GM18498 (cell line): ENCODE data around the gene MBD1.
"Not testable (repeated sequence)": the region's sequence is repeated elsewhere in the genome, so short reads cannot be mapped to it uniquely, and the experiment has no call there.

Source experiments
- ATAC-seq: cut with Tn5 transposase; IDR thresholded peaks from one replicate; pipeline ENCODE4 v1.9.1; 2021; ENCODE audit warnings: mild to moderate bottlenecking, moderate library complexity; ENCODE audit not compliant: unreplicated experiment

MBD1 gene

DNA sequence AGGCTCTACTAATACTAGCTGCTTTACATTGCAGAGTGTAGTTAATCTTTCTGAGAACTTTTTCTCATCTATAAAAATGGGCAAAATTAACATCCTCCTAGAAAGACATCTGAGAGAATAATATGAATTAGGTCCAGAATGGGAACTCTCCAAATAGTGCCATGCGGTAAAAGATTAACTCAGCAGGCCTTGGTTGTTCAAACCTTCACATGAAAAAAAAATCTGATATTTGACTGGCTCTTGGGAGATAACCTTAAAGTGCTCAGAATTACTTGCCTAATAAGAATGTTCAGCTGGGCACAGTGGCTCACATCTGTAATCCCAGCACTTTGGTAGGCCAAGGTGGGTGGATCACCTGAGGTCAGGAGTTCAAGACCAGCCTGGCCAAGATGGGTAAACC lies 11.7 kb upstream of the MBD1 start:
- ATAC-seq, result no peak

DNA sequence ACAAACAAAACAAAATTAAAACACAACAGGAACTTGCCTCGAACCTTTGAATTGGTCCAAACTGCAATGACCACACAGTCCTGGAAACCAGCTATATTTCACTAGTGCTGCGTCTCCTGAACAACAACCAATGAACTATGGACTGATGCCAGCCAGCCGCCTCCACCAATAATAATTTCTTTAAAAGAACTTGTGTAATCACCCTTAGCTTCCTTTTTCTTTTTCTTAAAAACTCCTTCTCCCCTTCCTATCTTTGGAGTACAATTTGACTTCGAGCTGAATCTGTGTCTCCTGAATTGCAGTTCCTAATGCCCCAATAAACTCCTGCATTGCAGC lies 7.8 kb upstream of the MBD1 start:
- no peak for ATAC-seq

DNA sequence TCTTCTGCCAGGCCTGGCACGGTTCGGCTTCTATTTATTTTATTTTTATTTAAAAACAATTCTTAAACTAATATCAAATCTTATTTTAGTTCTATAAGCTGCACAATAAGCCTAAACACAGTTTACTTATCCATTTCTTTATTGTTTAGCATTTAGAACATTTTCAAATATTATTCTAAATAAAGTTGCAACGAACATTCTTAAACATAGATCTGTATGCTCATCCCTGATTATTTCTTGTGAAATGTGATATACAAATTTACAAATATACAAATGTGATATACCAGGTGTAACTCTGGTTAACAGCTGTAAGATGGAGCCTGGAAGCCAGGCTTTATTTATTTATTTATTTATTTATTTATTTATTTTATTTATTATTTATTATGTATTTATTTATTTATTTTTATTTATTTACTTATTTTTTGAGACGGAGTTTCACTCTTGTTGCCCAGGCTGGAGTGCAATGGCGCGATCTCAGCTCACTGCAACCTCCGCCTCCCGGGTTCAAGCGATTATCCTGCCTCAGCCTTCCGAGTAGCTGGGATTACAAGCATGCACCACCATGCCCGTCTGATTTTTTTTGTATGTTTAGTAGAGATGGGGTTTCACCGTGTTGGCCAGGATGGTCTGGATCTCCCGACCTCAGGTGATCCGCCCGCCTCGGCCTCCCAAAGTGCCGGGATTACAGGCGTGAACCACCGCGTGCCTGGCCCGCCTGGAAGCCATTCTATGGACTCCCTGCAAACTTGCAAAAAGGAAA lies 7.2 kb upstream of the MBD1 start:
- not testable (repeated sequence) for ATAC-seq

DNA sequence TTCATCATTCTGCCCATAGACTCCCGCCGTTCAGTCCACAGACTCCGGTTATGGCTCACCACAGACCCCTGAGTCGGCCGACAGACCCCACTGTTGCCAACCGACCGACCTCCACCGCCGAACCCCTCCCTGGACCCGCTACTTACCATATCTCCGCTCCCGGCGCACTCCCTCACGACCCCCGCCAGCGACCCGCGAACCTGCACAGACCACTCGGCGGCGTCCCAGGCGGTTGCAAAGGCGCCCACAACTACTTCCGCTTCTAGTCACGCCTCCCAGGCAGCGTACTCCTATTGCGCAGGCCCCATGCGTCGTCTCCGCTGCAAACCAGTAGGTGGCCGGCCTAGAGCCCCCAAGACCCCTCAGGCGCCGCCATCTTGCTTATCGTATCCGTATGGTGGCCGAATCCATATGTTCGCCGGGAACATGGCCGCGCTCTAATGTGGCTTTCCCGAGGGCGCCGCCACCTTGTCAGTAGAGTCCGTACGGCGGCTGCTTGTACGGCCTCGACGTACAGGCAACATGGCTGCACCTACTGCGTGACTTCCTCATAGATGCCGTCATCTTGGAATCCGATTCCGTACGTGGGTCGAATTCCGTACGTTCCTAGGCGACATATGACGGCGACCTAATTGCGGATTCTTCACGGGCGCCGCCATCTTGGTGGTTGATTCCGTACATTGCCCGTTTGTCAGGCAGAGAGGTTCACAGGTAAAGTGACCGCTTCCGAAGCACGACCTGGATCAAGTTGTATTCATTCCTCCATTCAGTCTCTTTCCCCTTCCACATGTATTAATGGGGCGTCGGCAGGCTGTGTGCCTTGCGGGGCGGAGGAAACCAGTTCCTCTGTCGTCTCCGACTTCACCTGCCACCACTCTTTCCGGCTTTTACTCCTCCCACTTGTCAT lies 6.4 kb upstream of the MBD1 start, which contains the start of gene CXXC1:
Gene CXXC1, minus strand, starts transcription at position 252 of the 907 bp plus-strand sequence. Its CDS starts 103 bp downstream, at position 149.
- peak; percentile 90 for ATAC-seq

DNA sequence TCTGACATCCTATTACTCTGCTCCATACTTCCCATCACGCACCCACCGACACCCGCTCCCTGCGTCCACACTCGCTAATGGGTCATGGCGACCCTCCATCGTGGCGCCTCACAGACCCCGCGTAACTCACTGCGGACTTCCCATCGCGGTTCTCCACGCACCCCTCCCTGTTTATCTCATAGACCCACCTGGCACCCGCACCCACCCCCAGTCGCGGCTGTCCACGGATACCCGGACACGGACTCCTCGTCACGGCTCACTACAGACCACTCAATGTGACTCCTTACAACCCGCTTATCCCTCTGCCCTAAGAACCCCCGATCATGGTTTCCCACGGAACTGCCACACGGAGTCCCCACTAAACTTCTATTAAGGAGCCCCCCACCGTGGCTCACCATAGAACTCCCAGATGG lies 5.7 kb upstream of the MBD1 start:
- ATAC-seq, result no peak

DNA sequence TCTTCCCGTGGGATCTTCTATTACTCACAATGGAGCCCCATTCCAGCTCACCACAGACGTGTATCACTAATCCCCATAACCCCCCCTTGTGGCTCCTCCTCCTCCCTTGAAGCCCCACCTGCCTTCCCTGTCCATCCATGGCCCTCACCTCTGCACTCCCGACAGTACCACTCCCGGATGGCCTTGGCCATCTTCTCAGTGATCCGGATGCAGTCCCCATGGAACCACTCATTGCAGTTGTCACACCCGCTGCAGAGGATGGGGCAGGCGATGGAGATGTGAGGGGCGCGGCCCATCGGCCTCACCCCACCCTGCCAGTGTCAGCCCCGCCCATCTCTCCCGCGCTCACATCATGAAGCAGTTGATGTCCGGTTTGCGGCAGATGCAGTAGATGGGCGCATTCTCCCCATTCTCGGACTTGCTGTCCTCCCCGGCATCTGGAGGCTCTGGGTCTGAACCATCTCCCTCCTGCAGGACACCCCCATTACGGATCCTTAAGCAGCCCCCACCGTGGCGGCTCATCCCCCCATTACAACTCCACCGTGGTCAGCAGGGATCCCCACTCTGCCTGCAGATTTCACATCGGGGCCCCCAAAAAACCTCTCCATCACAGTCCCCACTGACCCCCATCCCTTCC lies 5.2 kb upstream of the MBD1 start:
- no peak for ATAC-seq

DNA sequence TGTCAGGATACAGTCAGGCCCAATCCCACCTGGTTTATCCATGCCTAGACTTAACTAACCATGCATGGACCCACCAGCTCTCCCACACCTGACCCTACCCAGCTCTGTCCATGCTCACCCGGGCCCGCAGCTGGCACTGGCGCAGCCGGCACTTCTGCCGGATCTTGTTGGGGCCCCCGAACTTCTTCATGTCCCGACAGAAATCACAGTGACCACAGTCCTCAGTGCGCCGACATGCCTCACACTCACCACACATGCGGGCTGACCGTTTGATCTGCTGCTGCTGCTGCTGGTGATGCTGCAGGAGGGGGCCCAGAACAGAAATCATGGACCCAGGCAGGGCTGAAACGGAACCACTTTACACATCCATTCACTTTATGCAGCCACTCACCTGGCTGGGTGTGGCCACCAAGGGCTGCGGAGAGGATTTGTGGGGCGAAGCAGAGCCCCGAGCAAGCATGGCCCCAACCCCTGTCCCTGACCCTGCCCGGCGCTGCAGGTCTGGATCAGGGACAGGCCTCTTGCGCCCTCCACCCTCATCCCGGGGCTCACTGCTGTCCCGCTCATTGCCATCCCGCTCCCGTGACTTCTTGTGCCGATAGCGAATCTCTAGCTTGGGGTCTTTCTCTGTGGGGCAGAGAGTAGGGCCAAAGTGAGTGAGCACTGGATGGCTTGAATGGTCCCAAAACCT lies 4.5 kb upstream of the MBD1 start:
- no peak for ATAC-seq

DNA sequence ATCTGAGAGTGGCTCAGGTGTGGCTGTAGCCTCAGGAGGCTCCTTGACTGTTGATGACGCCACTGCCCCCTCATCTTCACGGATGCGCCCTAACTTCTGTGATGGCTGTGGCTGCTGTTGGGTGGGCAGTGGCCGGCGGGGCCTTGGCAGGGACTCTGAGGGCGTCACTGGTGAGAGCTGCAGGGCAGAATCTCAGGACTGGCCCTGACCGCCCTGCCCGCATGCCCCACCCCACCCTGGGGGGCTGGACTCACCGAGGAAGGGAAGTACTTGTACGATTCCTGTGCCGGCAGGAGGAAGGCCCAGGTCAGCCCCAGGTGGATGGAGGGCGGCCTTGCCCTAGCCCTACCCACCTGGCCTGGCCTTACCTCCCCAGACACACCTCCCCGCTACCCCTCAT lies 3.7 kb upstream of the MBD1 start:
- ATAC-seq, result no peak

DNA sequence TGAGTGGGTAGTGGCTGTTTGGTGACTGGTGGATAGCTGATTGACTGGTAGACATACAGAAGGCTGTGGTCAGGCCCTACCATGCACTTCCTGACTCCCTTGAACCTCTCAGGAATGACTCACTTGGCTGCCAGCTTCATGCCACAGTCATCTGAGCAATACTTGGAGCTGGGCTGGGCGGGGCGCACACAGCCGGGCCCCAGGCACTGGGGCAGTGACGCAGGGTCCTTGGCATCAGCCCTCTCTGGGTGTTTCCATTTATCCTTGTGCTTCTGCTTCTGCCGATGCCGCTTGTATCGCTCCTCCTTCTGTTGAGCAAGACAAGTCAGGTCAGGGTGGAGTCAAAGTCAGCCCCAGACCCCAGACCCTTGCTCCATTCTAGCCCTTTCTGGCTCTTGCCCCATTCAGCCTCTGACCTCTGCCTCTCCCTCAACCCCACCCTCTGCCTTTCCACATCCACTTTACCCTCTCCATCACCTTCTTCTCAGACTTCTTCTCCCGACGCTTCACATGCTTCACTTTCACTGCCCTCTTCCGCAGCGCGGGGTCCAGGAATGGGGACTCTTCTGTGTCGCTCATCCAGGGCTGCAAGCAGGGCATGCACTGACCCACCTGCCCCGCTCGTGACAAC lies 3.0 kb upstream of the MBD1 start:
- no peak for ATAC-seq

DNA sequence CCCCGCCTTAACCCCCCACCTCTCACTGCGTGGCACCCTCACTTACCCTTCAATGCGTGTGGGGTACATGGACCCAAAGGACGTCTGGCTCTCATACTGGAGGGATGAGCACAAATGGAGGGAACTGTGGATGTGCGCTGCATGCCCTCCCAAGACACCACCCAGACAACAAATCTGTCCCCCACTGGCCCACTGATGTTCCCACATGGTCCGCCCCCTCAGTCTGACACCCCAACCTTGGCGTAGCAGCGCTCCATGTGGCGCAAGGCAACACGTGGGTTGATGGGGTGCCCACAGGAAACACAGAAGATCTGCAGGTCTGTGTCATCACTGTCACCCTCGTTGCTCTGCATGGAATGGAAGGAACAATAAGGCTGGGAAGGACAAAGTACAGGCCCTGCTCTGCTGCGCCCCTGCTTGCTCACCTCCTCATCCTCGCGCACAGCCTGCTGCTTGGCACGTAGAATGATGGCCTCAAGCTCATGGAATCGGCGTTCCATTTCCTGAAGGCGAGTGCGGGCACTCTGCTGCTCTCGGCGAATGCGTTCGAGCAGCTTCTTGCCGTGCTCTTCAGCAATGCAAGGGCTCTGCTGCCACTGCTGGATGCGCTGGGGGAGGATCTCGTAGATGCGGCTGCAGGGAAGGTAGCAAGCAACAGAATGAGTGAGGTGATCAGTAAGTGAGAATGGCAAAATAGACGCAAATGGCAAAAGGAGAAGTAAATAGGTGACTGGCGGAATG lies 2.3 kb upstream of the MBD1 start:
- no peak for ATAC-seq

DNA sequence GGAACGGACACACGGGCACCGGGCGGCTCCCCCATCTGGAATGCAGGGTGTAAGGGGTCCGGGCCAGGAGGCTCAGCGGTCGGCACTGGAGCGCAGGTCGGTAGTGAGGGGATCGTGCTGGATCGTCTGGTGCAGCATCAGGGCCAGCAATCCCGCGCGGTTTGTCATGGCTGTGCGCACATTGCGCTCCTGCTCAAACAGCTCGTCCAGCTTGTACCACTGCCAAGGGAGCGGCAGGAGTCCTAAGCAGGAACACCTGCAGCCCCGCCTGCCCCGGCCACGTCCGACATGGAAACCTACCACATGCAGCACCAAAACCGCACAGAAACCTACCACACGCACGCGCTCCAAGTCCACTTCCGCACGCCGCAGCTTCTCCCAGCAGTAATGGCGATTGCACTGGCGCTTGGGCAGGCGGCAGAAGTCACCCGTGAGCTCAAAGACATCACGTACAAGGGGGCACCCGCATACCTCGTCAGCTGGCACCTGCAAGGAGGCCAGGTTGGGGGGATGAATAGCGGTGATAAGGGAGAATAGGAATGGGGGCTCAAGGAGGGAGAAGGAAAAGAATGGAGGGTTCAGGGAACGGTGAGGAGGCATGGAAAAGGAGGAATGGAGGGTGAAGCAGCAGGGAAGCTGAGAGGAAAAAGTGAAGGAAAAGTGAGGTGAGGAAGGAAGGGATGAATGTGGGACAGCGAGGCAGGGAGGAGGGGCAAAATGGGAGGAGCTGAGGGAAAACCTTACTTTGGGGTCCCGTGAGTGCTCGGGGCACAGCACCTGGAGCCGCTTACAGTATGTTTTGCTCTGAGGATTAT lies 1.4 kb upstream of the MBD1 start:
- no peak for ATAC-seq

DNA sequence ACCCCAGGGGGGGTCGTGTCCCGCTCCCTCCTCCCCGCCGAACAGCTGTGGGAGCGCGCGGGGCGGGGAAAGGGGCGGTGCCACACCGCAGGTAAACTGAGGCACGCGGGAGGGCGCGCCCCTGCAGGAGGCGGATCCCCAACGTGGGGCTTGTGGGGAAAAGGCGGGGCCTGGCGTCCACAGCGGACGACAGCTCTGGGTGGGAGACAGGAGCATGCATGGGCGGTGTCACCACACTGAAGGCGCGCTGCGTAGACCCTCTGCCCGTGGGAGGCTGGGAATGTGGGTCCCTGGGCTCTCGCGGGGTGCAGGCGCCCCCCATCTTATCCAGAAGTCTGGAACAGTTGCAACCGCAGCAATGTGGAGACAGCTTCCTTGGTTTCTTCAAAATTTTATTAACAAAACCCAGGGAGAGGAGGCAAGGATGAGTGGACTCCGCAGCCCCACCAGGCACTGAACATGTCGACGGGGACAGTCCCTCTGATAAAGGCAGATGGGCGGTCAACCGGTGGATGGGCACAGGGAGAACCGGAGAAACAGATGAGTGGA lies 723 bp upstream of the MBD1 start:
- ATAC-seq, result no peak

DNA sequence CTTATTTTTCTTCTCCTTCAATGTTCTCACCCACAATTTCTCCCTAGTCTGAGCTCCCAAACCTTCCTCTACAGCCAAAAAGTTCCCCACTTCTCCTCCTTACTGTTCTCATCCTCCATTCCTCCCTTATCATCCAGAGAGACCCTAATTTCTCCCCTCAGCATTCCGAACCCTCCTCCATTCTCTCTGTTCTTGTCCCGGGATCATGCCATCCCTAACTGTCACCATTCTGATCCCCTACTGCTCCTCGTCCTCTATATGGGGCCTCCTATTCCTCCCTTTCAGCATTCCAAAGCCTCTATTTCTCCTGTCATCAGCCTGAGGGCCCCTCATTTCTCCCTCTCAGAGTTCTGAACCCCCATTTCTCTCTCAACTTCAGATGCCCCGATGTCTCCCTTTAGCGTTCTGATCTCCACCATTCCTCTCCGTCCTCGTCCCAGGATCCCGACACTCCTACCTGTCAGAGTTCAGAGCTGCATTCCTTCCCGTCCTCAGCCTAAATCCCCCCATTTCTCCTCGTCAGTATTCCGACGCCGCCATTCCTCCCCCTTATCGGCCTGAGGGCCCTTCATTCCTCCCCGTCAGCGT lies 522 bp downstream of the MBD1 start:
- no peak for ATAC-seq

DNA sequence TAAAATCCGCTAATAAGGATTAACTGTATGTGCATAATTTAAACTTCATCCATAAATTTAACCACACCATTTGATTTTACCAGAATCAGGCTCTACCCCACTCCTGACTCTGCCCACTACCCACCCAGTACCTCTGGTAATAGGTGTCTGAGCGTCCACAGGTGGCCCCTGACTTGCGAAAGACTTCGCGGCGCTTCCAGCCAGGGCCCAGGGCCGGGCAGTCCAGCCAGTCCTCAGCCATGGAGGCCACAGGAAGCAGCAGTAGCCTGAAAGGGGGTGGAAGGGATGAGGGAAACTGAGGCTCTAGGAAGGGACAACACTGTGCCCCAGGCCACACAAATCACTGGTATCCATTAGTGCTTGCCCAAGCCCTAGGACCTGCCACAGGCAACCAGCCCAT lies 1.6 kb downstream of the MBD1 start:
- no peak for ATAC-seq

DNA sequence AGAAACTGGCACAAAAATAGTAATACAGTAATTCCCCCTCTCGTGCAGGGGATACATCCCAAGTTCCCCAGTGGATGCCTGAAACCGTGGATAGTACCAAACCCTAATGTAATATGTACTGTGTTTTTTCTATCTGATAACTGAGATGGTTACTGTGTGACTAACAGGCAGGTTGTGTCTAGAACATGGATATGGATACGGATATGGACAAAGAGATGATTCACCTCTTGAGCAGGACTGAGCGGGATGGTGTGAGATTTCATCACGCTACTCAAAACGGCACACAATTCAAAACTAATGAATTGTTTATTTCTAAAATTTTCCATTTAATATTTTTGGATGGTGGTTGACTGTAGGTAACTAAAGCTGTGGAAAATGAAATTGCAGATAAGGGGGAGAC lies 3.4 kb downstream of the MBD1 start:
- ATAC-seq, result no peak

DNA sequence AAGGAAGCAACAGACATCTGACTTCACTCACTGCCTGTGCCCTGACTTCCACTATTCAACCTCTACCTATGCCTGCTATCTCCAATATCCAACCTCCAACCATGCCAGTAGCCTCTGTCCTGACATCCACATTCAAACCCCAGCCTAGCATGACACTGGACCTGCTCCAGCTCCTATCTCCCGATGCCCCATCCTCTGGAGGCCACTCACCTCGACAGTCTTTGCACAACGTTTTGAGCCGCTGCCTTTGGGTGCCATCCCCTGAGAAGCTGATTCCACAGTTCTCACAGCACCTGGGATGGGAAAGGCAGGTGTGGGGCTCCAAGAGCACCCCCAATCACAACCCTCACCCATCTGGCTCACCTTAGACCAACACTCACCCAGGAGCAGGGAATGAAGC lies 4.9 kb downstream of the MBD1 start:
- ATAC-seq, result no peak

DNA sequence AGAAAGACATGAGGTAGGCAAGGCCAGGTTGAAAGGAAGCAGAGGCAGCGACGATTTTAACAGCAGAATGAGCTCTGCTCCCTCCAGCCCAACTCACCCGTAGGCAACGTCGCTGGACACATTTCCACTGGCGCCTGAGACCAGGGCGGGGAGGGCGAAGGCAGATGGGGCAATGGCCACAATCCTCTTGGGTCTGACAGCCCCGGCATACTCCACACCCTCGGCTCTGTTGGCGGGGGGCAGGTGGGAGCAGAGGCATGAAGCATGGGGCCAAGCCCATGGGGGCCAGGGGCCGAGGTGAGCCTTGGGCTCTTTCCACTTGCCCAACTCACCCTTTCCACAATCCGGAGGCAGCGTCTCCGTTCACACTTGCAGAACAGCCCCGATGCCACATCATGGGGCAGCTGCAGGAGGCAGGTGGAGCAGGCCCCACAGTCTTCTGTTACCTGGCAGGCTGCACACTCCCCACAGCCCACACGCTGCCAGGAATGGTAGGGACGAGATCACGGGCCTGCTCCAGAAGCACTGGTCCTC lies 5.8 kb downstream of the MBD1 start:
- no peak for ATAC-seq

DNA sequence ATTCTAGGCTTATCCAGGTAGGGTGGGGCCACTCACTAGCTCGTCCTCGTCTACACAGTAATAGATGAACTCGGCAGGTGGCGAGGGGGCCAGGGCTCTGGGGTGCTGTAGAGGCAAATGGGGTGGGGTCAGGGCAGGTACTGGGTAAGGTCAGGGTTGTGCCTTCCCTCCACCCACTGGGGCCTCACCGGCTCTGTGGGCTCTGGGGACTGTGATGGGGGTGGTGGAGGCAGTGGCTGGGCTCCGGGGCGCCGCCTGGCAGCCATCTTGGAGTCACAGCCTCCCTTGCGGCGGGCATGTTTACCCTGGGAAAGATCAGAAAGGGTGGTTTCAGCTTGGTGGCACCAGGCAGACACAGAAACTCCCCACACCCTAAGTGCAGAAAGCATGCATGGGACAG lies 6.4 kb downstream of the MBD1 start:
- ATAC-seq, result no peak
